GM12878 (cell line): ENCODE data around the gene RBMS1.

Source experiments
- JUND ChIP-seq: IDR thresholded peaks from 2 replicates; pipeline ENCODE4 v1.6.1; 2012; ENCODE audit warnings: low read depth, mild to moderate bottlenecking, low read length, improper control_type of control experiment, moderate library complexity
- TBL1XR1 ChIP-seq: IDR thresholded peaks from 2 replicates; pipeline ENCODE4 v1.6.1; 2012; ENCODE audit warnings: low read depth, low read length, improper control_type of control experiment

GRCh38 chr2:160460333-160460731, 33.3 kb downstream of the RBMS1 start:
- TF ChIP-seq TBL1XR1 (no peak), JUND (no peak)
